ENCODE results near the gene SLX1B.
"Not testable (repeated sequence)": the region's sequence is repeated elsewhere in the genome, so short reads cannot be mapped to it uniquely, and the experiment has no call there.

GRCh38 chr16:29466904-29467303, 12.6 kb downstream of the SLX1B start:
- TF ChIP-seq CTCF (conservative IDR thresholded peaks at IDR 0.05); EZH2 (IDR thresholded peaks at IDR 0.05; ENCODE audit: low read depth): not testable (repeated sequence)
